ENCODE data around the gene CFHR5. TPM values are rescaled to one million over a fixed set of nuclear protein-coding genes. Genes with fewer than 3 reads are reported as not detected.

CFHR5 gene
- total and polyA plus RNA-seq, 2 of the 13 experiments (the other 11 are each of a cell fraction or from before 2014, with no cell fraction given): not detected

GRCh38 chr1:197042676-197043341, 65.5 kb downstream of the CFHR5 start:
- H3K79me2 ChIP-seq (ENCODE audit: insufficient read depth, low read length): no peaks in the 10 kb centered on the region
- no peak overlapping the region for H3K9ac ChIP-seq (ENCODE audit: insufficient read depth, low read depth, low read length)
- H3K27me3 ChIP-seq (ENCODE audit: control insufficient read depth in 1 of 2, insufficient read depth in 2 of 2, low read length in 2 of 2): no peaks in the 10 kb centered on the region
- no peaks in the 10 kb centered on the region for H3K9me3 ChIP-seq (ENCODE audit: low read length)
- H3K4me3 ChIP-seq (replicated peaks in 1 of 3; ENCODE audit: insufficient read depth in 1 of 3, low read depth in 2 of 3, low read length in 3 of 3): no peak overlapping the region
- H3K4me1 ChIP-seq (ENCODE audit: insufficient read depth, low read length): peaks cover 14% of the 10 kb centered on the region
- no peak overlapping the region for H3K27ac ChIP-seq (ENCODE audit: extremely low read length, insufficient read depth, low read length)
- BruUV-seq (replicated peaks): no TSS peak
- ATAC-seq (peak; percentile 78), FAIRE-seq (no peak), DNase-seq (ENCODE audit: low spot score) (peak; percentile 35)
- peak overlapping the region; percentile 24; the same call in 1 of the 2 replicates for H3K4me2 ChIP-seq (ENCODE audit: low read depth, low read length)
- in situ Hi-C loops (cut with HindIII; ENCODE audit: extremely low pct_ligation_motif_present, low pct_unique_long_range_greater_than_20kb): no loop called here
- no peak for TF ChIP-seq ELF3 (CRISPR knock-in tag; IDR thresholded peaks at IDR 0.05)
- no peak for TF ChIP-seq SOX13 (IDR thresholded peaks at IDR 0.05)
- 0 out of 4 replicates have a peak, but pooled peaks of 1 of the 2 experiments have one; percentile 8 for TF ChIP-seq SOX13 (CRISPR knock-in tag; conservative IDR thresholded peaks at IDR 0.05 in 1 of 2, IDR thresholded peaks at IDR 0.05 in 1 of 2)
- TF ChIP-seq ZNF326 (CRISPR knock-in tag; IDR thresholded peaks at IDR 0.05; ENCODE audit: borderline replicate concordance): no peak
- no peak for TF ChIP-seq MZF1 (CRISPR knock-in tag; IDR thresholded peaks at IDR 0.05; ENCODE audit: borderline replicate concordance)
- no peak for TF ChIP-seq MTA3 (CRISPR knock-in tag; IDR thresholded peaks at IDR 0.05)
- TF ChIP-seq ZNF792 (CRISPR knock-in tag; IDR thresholded peaks at IDR 0.05): no peak
- CTCF ChIA-PET (ENCODE audit: low intra/inter-chr PET ratio, low total read pairs): no interaction called here
- intact Hi-C loops (cut with micrococcal nuclease; ENCODE audit: unreplicated experiment): no loop called here
- 12% methylated on average over 4 of the region's 4 CpGs for WGBS (ENCODE audit: low lambda C conversion rate)
- no peaks in the 10 kb centered on the region for H3K36me3 ChIP-seq (replicated peaks in 1 of 2; ENCODE audit: control insufficient read depth in 1 of 2, insufficient read depth in 2 of 2, low read length in 2 of 2)
- no peaks in the 10 kb centered on the region for H4K20me1 ChIP-seq (ENCODE audit: insufficient read depth, low read length)
- no peak overlapping the region for H2AFZ ChIP-seq (ENCODE audit: low read length)
- POLR2A ChIA-PET: interaction anchor here (0.7 kb wide), 1 partner anchor 68 kb away, joined by 3 read pairs; no protein-coding TSS in a partner anchor

- in situ Hi-C loops (cut with HindIII; ENCODE audit: extremely low pct_ligation_motif_present, low pct_unique_long_range_greater_than_20kb): no loop called here
- ChIA-PET CTCF (ENCODE audit: low intra/inter-chr PET ratio, low total read pairs) (no interaction called here), POLR2A (no interaction called here)
- no peak overlapping the region for H3K4me2 ChIP-seq (ENCODE audit: low read depth, low read length)
- H3K4me3 ChIP-seq (replicated peaks in 1 of 3; ENCODE audit: insufficient read depth in 1 of 3, low read depth in 2 of 3, low read length in 3 of 3): no peak overlapping the region
- TF ChIP-seq ZBTB7A (CRISPR knock-in tag; IDR thresholded peaks at IDR 0.05) (no peak), ZFP36 (IDR thresholded peaks at IDR 0.05; ENCODE audit: borderline replicate concordance, low read depth, low read length, partially characterized antibody) (no peak), ZNF678 (CRISPR knock-in tag; IDR thresholded peaks at IDR 0.05) (no peak), MAFK (conservative IDR thresholded peaks at IDR 0.05 in 1 of 2, IDR thresholded peaks at IDR 0.05 in 1 of 2; ENCODE audit: low read length in 2 of 2) (peak in 1 of 2 experiments; percentile 1; a peak in 1 of 4 replicates)
- TF ChIP-seq, protein P1, sequence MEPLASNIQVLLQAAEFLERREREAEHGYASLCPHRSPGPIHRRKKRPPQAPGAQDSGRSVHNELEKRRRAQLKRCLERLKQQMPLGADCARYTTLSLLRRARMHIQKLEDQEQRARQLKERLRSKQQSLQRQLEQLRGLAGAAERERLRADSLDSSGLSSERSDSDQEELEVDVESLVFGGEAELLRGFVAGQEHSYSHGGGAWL (CRISPR knock-in tag; IDR thresholded peaks at IDR 0.05): no peak
- H3K9me3 ChIP-seq (ENCODE audit: low read length): no peaks in the 10 kb centered on the region
- no peaks in the 10 kb centered on the region for H4K20me1 ChIP-seq (ENCODE audit: insufficient read depth, low read length)
- no peak for ATAC-seq
- H3K9ac ChIP-seq (ENCODE audit: insufficient read depth, low read depth, low read length): no peak overlapping the region
- H3K36me3 ChIP-seq (replicated peaks in 1 of 2; ENCODE audit: control insufficient read depth in 1 of 2, insufficient read depth in 2 of 2, low read length in 2 of 2): no peaks in the 10 kb centered on the region
- FAIRE-seq: no peak
- no peak overlapping the region for H2AFZ ChIP-seq (ENCODE audit: low read length)
- H3K27ac ChIP-seq (ENCODE audit: extremely low read length, insufficient read depth, low read length): no peak overlapping the region
- intact Hi-C loops (cut with micrococcal nuclease; ENCODE audit: unreplicated experiment): no loop called here
- no peaks in the 10 kb centered on the region for H3K27me3 ChIP-seq (ENCODE audit: control insufficient read depth in 1 of 2, insufficient read depth in 2 of 2, low read length in 2 of 2)
- H3K79me2 ChIP-seq (ENCODE audit: insufficient read depth, low read length): no peaks in the 10 kb centered on the region
- no peaks in the 10 kb centered on the region for H3K4me1 ChIP-seq (ENCODE audit: insufficient read depth, low read length)
- no peak for DNase-seq (ENCODE audit: low spot score)
- BruUV-seq (replicated peaks): no TSS peak
These were observed 71.7 kb downstream of the CFHR5 start for GRCh38 chr1:197049100-197049499.

Measured in HepG2 (cell line).